A673 (cell line): ENCODE results near the gene HMCES. TPM values are rescaled to one million over a fixed set of nuclear protein-coding genes. Genes with fewer than 3 reads are reported as not detected.

Experiments used
- BruUV-seq: library from RNA; stranded (reverse); fragments of 400-500 nt; replicated peaks from 2 replicates; lab custom pipeline; 2021; lab: Mats Ljungman, UMichigan
- CTCF ChIA-PET: fragments of 300-600 bp; sonication (Branson Sonifier 250); formaldehyde crosslinking; loops from one replicate; lab custom pipeline; 2022; ENCODE audit warnings: antibody characterized with exemption; lab: Charles Lee
- POLR2A ChIA-PET: fragments of 300-600 bp; sonication (Branson Sonifier 250); formaldehyde crosslinking; loops from one replicate; lab custom pipeline; 2022; ENCODE audit warnings: antibody characterized with exemption; ENCODE audit not compliant: low non-redundant PET; lab: Charles Lee
- DNase-seq: peaks from one replicate; pipeline ENCODE4 v3.0.0-alpha.2; 2015; ENCODE audit warnings: low spot score
- H3K27ac ChIP-seq: fragments of 200-600 bp; sonication (generic); 2 replicates; pipeline ENCODE4 v1.5.1; 2016; ENCODE audit warnings: mixed run types, low read depth, mild to moderate bottlenecking, mixed read lengths, antibody characterized with exemption, low read length; ENCODE audit not compliant: poor library complexity, severe bottlenecking
- H3K27me3 ChIP-seq: fragments of 200-600 bp; sonication (generic); replicated peaks from 2 replicates; pipeline ENCODE4 v1.6.1; 2017; ENCODE audit warnings: mixed run types, low read depth, mild to moderate bottlenecking, mixed read lengths, antibody characterized with exemption, low read length; ENCODE audit not compliant: insufficient read depth, poor library complexity
- H3K36me3 ChIP-seq: fragments of 200-600 bp; sonication (generic); 2 replicates; pipeline ENCODE4 v1.6.1; 2016; ENCODE audit warnings: mixed run types, mild to moderate bottlenecking, mixed read lengths, antibody characterized with exemption, low read length; ENCODE audit not compliant: insufficient read depth, poor library complexity, severe bottlenecking
- H3K4me1 ChIP-seq: fragments of 200-600 bp; sonication (generic); 2 replicates; pipeline ENCODE4 v1.6.1; 2017; ENCODE audit warnings: mixed run types, mild to moderate bottlenecking, mixed read lengths, antibody characterized with exemption, low read length; ENCODE audit not compliant: insufficient read depth, poor library complexity, severe bottlenecking
- H3K4me3 ChIP-seq: fragments of 200-600 bp; sonication (generic); 2 replicates; pipeline ENCODE4 v1.5.1; 2016; ENCODE audit warnings: low read depth, mixed run types, mild to moderate bottlenecking, mixed read lengths, low read length; ENCODE audit not compliant: poor library complexity, severe bottlenecking
- H3K9me3 ChIP-seq: fragments of 200-600 bp; sonication (generic); 2 replicates; pipeline ENCODE4 v1.6.1; 2016; ENCODE audit warnings: mixed run types, low read depth, mild to moderate bottlenecking, mixed read lengths, antibody characterized with exemption, low read length; ENCODE audit not compliant: poor library complexity, severe bottlenecking
- CTCF ChIP-seq: fragments of 300-800, 200-600 bp; sonication (generic); conservative IDR thresholded peaks from 2 replicates; pipeline ENCODE4 v1.5.1; 2017; ENCODE audit warnings: low read depth, mild to moderate bottlenecking, antibody characterized with exemption, low read length, moderate library complexity, mixed read lengths
- EZH2 ChIP-seq: fragments of 200-600 bp; sonication (generic); IDR thresholded peaks from 2 replicates; pipeline ENCODE4 v1.6.1; 2017; ENCODE audit warnings: borderline replicate concordance, low read depth, mild to moderate bottlenecking, mixed read lengths, antibody characterized with exemption, low read length; ENCODE audit not compliant: poor library complexity, severe bottlenecking
- intact Hi-C: fragments of 100-400 bp; cut with micrococcal nuclease; formaldehyde crosslinking; loops from one replicate; pipeline ENCODE4 v1.10.0; 2022; ENCODE audit not compliant: unreplicated experiment
- total RNA-seq: library from RNA; stranded (reverse); gene quantifications from 2 replicates; pipeline ENCODE4 v1.2.3, GENCODE V29; 2021

Gene HMCES
- total RNA-seq, 1 experiment from 2014 or later = 52.2 TPM

GRCh38 chr3:129234441-129234840, 44.2 kb upstream of the HMCES start:
- Histone ChIP-seq H3K4me1 (no peaks in the 10 kb centered on the region), H3K4me3 (no peak overlapping the region), H3K9me3 (no peaks in the 10 kb centered on the region), H3K36me3 (no peaks in the 10 kb centered on the region), H3K27me3 (no peaks in the 10 kb centered on the region), H3K27ac (no peak overlapping the region)
- no TSS peak for BruUV-seq
- intact Hi-C loops = no loop called here
- ChIA-PET POLR2A (no interaction called here), CTCF (no interaction called here)
- no peak for TF ChIP-seq EZH2
- no peak for DNase-seq

GRCh38 chr3:129235344-129235917, 43.2 kb upstream of the HMCES start:
- Histone ChIP-seq H3K27ac (no peak overlapping the region), H3K36me3 (no peaks in the 10 kb centered on the region), H3K4me1 (peaks cover 4% of the 10 kb centered on the region), H3K4me3 (no peak overlapping the region), H3K27me3 (no peaks in the 10 kb centered on the region), H3K9me3 (no peaks in the 10 kb centered on the region)
- no peak for DNase-seq
- ChIA-PET POLR2A (no interaction called here), CTCF (interaction anchor here (0.6 kb wide), 1 partner anchor 219 kb away, joined by 3 read pairs; no protein-coding TSS in a partner anchor)
- intact Hi-C loops = no loop called here
- BruUV-seq = no TSS peak
- TF ChIP-seq CTCF = no peak
- no peak for TF ChIP-seq EZH2

- TF ChIP-seq CTCF = no peak
- TF ChIP-seq EZH2 = no peak
- Histone ChIP-seq H3K9me3 (no peaks in the 10 kb centered on the region), H3K27me3 (no peaks in the 10 kb centered on the region), H3K36me3 (no peaks in the 10 kb centered on the region), H3K4me3 (no peak overlapping the region), H3K4me1 (peaks cover 5% of the 10 kb centered on the region), H3K27ac (no peak overlapping the region)
- CTCF ChIA-PET = no interaction called here
- no TSS peak for BruUV-seq
- intact Hi-C loops = no loop called here
- POLR2A ChIA-PET = no interaction called here
- no peak for DNase-seq
These were observed 39.5 kb upstream of the HMCES start for GRCh38 chr3:129238945-129239705.
